H1 (cell line): ENCODE data around the gene TMEM131L. TPM values are rescaled to one million over a fixed set of nuclear protein-coding genes. Genes with fewer than 3 reads are reported as not detected.

ENCODE experiments used
- CHD1 ChIP-seq: IDR thresholded peaks from 2 replicates; pipeline ENCODE4 v1.6.1; 2012; ENCODE audit warnings: low read depth, low read length, improper control_type of control experiment
- CTBP2 ChIP-seq: IDR thresholded peaks from 2 replicates; pipeline ENCODE4 v1.7.0; 2011; ENCODE audit warnings: borderline replicate concordance, mild to moderate bottlenecking, moderate library complexity, mixed read lengths, low read length; ENCODE audit not compliant: insufficient read depth, insufficient read length
- GABPA ChIP-seq: IDR thresholded peaks from 2 replicates; pipeline ENCODE4 v1.6.1; 2011; ENCODE audit warnings: mild to moderate bottlenecking, low read length, moderate library complexity, borderline replicate concordance; ENCODE audit not compliant: insufficient read depth
- JUND ChIP-seq: IDR thresholded peaks from 2 replicates; pipeline ENCODE4 v1.6.1; 2011; ENCODE audit warnings: mild to moderate bottlenecking, improper control_type of control experiment, low read length
- NRF1 ChIP-seq: IDR thresholded peaks from 2 replicates; pipeline ENCODE4 v1.6.1; 2011; ENCODE audit warnings: mild to moderate bottlenecking, low read depth, low read length, improper control_type of control experiment
- RAD21 ChIP-seq, 2 experiments: IDR thresholded peaks in 1 of 2; conservative IDR thresholded peaks in 1 of 2; 2 replicates each; pipeline ENCODE4 v1.6.1; 2011; ENCODE audit warnings: low read depth in 2 of 2, low read length in 2 of 2, improper control_type of control experiment in 1 of 2, inconsistent platforms in 1 of 2, mild to moderate bottlenecking in 1 of 2, moderate library complexity in 1 of 2
- SUZ12 ChIP-seq: fragments of 200-600 bp; sonication (generic); IDR thresholded peaks from 2 replicates; pipeline ENCODE4 v1.6.1; 2012; ENCODE audit warnings: mild to moderate bottlenecking, inconsistent platforms, low read length, moderate library complexity, mixed read lengths
- TAF1 ChIP-seq: IDR thresholded peaks from 2 replicates; pipeline ENCODE4 v1.6.1; 2011; ENCODE audit warnings: mild to moderate bottlenecking, low read depth, low read length
- YY1 ChIP-seq: IDR thresholded peaks from 2 replicates; pipeline ENCODE4 v1.6.1; 2011; ENCODE audit warnings: low read depth, mild to moderate bottlenecking, low read length
- polyA plus RNA-seq, 7 experiments: library from polyadenylated mRNA; depleted of rRNA in 3 of 7; stranded (reverse) in 5 of 7; unstranded in 2 of 7; fragments of >200 nt in 5 of 7; fragments of 200-250 nt in 2 of 7; gene quantifications; 1 replicate in 5 of 7; 2 replicates in 1 of 7; 4 replicates in 1 of 7; pipeline versions ENCODE4 v1.2.1 to v1.2.3, GENCODE V29; 2011 to 2013; ENCODE audit warnings: missing spikeins in 2 of 7, mixed read lengths in 2 of 7
- total RNA-seq: library from RNA; stranded (reverse); fragmentation: NEBNext Ultra II Directional; extraction: Animal tissue kit (Norgen Biotek cat#: 25700); gene quantifications from 2 replicates; pipeline ENCODE4 v1.2.1, GENCODE V29; 2021

Gene TMEM131L
- total and polyA plus RNA-seq, 2 of the 8 experiments (the other 6 are each of a cell fraction or from before 2014, with no cell fraction given), result 14.3 to 26.1 TPM

GRCh38 chr4:153531976-153532626 lies 65.9 kb downstream of the TMEM131L start (continued):
- no peak for TF ChIP-seq RAD21 (IDR thresholded peaks at IDR 0.05 in 1 of 2, conservative IDR thresholded peaks at IDR 0.05 in 1 of 2; ENCODE audit: low read depth in 2 of 2, low read length in 2 of 2)
- TF ChIP-seq JUND, result no peak
- TF ChIP-seq GABPA, result no peak
- no peak for TF ChIP-seq SUZ12
- TF ChIP-seq TAF1, result no peak
- no peak for TF ChIP-seq YY1
- no peak for TF ChIP-seq CHD1
- no peak for TF ChIP-seq NRF1
- TF ChIP-seq CTBP2, result no peak
- TF ChIP-seq, all 59 proteins: peak for 0
